ENCODE data around the gene FGF4.

Gene FGF4

GRCh38 chr11:69804769-69805508, 29.8 kb upstream of the FGF4 start:
- no peak for DNase-seq

- no peak for DNase-seq
These were observed 28.6 kb upstream of the FGF4 start for GRCh38 chr11:69803604-69804218.

GRCh38 chr11:69803022-69803421, 27.9 kb upstream of the FGF4 start:
- no peak for DNase-seq

GRCh38 chr11:69802590-69802989, 27.4 kb upstream of the FGF4 start:
- DNase-seq = no peak

GRCh38 chr11:69801513-69802335, 26.6 kb upstream of the FGF4 start:
- no peak for DNase-seq

- no peak for DNase-seq
These were observed 25.1 kb upstream of the FGF4 start for GRCh38 chr11:69800278-69800677.

GRCh38 chr11:69799582-69799981, 24.4 kb upstream of the FGF4 start:
- no peak for DNase-seq

GRCh38 chr11:69799097-69799496, 24.0 kb upstream of the FGF4 start:
- DNase-seq = no peak

- DNase-seq = no peak
These were observed 22.8 kb upstream of the FGF4 start for GRCh38 chr11:69797737-69798528.

GRCh38 chr11:69797156-69797555, 22.0 kb upstream of the FGF4 start:
- DNase-seq = no peak

GRCh38 chr11:69796063-69796462, 20.9 kb upstream of the FGF4 start:
- DNase-seq = no peak

GRCh38 chr11:69791276-69792180, 16.4 kb upstream of the FGF4 start:
- no peak for DNase-seq

GRCh38 chr11:69788956-69789355, 13.8 kb upstream of the FGF4 start:
- DNase-seq = no peak

GRCh38 chr11:69787906-69788305, 12.8 kb upstream of the FGF4 start:
- DNase-seq = no peak

- DNase-seq = no peak
These were observed 12.3 kb upstream of the FGF4 start for GRCh38 chr11:69787457-69787856.

GRCh38 chr11:69781241-69781640, 6.1 kb upstream of the FGF4 start:
- no peak for DNase-seq

- no peak for DNase-seq
These were observed 3.2 kb upstream of the FGF4 start for GRCh38 chr11:69778373-69778772.

GRCh38 chr11:69774354-69775162, 583 bp downstream of the FGF4 start:
- DNase-seq = no peak

GRCh38 chr11:69773626-69774353, 1.4 kb downstream of the FGF4 start:
- DNase-seq = no peak

- no peak for DNase-seq
These were observed 3.7 kb downstream of the FGF4 start for GRCh38 chr11:69771466-69771865.
